GM23338 (cell line): ENCODE data around the gene NARS2.

Source experiments
- CTCF ChIP-seq, 2 experiments: fragments of 200-600 bp in 1 of 2; sonication (generic) in 1 of 2; conservative IDR thresholded peaks; 2 replicates each; pipeline versions ENCODE4 v1.5.1 to v1.6.1; 2016 to 2017; ENCODE audit warnings: antibody characterized with exemption in 2 of 2, low read depth in 2 of 2, mild to moderate bottlenecking in 2 of 2, moderate library complexity in 1 of 2
- EZH2phosphoT487 ChIP-seq: fragments of 200-600 bp; sonication (generic); IDR thresholded peaks from one replicate; pipeline ENCODE4 v1.8.1; 2018; ENCODE audit warnings: antibody characterized with exemption; ENCODE audit not compliant: unreplicated experiment
- POLR2AphosphoS5 ChIP-seq: IDR thresholded peaks from 2 replicates; pipeline ENCODE4 v1.6.1; 2016; ENCODE audit warnings: antibody characterized with exemption, low read depth

GRCh38 chr11:78573681-78574080, 983 bp downstream of the NARS2 start:
- TF ChIP-seq CTCF (conservative IDR thresholded peaks at IDR 0.05; ENCODE audit: low read depth in 2 of 2) (no peak), POLR2AphosphoS5 (no peak), EZH2phosphoT487 (no peak)
